ENCODE measurements around the gene RPAIN. TPM values are rescaled to one million over a fixed set of nuclear protein-coding genes. Genes with fewer than 3 reads are reported as not detected.

The RPAIN gene
- total RNA-seq (10 to 100 TPM; 26.5 to 46.7 (median 34.1) TPM), polyA plus RNA-seq (10 to 100 TPM; 28.9 to 45.0 TPM)
- long read RNA-seq, donor 1, transcript RPAIN-203 (7 exons, 1,535 nt): major isoform, 18 of 51 reads
- long read RNA-seq, donor 1, transcript RPAIN-211 (3 exons, 597 nt): minor isoform, 6 of 51 reads
- long read RNA-seq, donor 1, partial matches to known transcripts: 5 of 51 reads
- long read RNA-seq, donor 1, other reads (novel, unspliced or antisense): 4 of 51 reads
- long read RNA-seq, donor 2, transcript RPAIN-205 (4 exons, 1,057 nt): minor isoform, 14 of 48 reads
- long read RNA-seq, donor 2, transcript RPAIN-203 (7 exons, 1,535 nt): major isoform, 15 of 48 reads
- long read RNA-seq, donor 2, transcript RPAIN-201 (5 exons, 815 nt): minor isoform, 5 of 48 reads
- long read RNA-seq, donor 2, transcript RPAIN-209 (6 exons, 1,423 nt): minor isoform, 6 of 48 reads
- long read RNA-seq, donor 2, partial matches to known transcripts: 0 of 48 reads
- long read RNA-seq, donor 2, other reads (novel, unspliced or antisense): 0 of 48 reads
- long read RNA-seq, donor 3, transcript RPAIN-205 (4 exons, 1,057 nt): minor isoform, 8 of 69 reads
- long read RNA-seq, donor 3, transcript RPAIN-201 (5 exons, 815 nt): minor isoform, 5 of 69 reads
- long read RNA-seq, donor 3, transcript RPAIN-203 (7 exons, 1,535 nt): major isoform, 10 of 69 reads
- long read RNA-seq, donor 3, partial matches to known transcripts: 0 of 69 reads
- long read RNA-seq, donor 3, other reads (novel, unspliced or antisense): 39 of 69 reads

DNA sequence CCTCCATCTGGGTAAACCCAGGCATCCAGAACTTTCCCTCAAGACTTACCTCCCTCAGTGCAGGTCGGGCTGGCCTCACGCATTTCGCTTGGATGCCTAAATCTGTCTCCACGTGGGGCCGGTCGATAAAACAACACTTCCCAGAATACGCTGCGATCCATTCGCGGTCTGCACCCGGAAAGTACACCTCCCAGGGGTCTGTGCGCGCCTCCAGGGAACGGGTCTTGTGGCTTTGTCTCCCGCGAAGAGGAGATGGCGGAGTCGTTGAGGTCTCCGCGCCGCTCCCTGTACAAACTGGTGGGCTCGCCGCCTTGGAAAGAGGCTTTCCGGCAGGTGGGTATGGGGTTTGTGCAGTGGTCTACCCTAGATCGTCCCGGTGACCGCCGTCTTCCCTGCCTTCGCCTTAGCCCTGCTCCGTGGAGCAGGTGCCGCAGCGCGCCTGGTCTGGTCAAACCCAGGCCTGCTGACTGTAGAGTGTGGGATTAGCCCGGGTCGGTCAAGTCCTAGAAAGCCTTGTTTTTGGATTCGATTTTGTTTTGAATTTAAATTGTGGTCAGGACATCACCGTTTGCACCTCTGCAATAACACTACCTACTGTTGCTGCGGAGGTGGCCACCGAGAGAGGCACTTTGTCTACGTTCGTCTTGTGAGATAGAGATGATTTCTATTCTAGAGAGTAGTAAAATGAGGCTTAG, at the start of gene RPAIN:
TSS of gene RPAIN (plus strand) at position 224 of the 695 bp plus-strand sequence. CDS start at position 253, 29 bp downstream.
- Histone ChIP-seq H3K27me3 (no peaks in the 10 kb centered on the region), H3K27ac (peak within 1 kb of the TSS; percentile 11 to 81), H3K9me3 (no peaks in the 10 kb centered on the region), H3K4me3 (peak within 1 kb of the TSS; percentile 43), H3K4me1 (ENCODE audit: insufficient read depth) (peaks cover 6% of the 10 kb centered on the region), H3K36me3 (no peaks in the 10 kb centered on the region)
- intact Hi-C loops (cut with DNase I): no loop called here
- peak; percentile 82 to 89 (median 85) for DNase-seq
- TF ChIP-seq POLR2A (IDR thresholded peaks at IDR 0.05): peak; percentile 66
- TF ChIP-seq CTCF (IDR thresholded peaks at IDR 0.05): no peak
- TF ChIP-seq EP300 (IDR thresholded peaks at IDR 0.05): no peak
- 0% methylated on average over 34 to 41 of the region's 41 CpGs for WGBS, 3 donors

DNA sequence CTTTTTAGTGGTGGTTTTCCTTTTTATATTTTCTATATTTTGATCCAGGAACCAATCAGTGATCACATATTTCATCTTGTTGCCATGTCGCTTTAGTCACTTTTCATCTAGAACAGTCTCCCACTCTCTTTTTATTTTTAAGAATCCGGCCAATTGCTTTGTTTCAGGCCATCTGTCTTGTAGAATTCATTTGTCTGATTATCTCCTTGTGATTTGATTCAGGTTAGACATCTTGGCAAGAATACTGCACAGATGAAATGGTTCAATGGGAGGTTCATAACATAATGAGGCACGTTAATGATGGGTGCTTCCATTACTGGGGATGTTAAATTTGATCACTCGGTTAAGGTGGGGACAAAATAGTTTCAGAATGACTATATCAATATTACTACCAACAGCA, 49.6 kb upstream of the RPAIN start:
- Histone ChIP-seq H3K36me3 (no peaks in the 10 kb centered on the region), H3K27me3 (no peaks in the 10 kb centered on the region)
- WGBS, 3 donors: 93 to 95% (median 95%) methylated on average over 4 of the region's 4 CpGs

DNA sequence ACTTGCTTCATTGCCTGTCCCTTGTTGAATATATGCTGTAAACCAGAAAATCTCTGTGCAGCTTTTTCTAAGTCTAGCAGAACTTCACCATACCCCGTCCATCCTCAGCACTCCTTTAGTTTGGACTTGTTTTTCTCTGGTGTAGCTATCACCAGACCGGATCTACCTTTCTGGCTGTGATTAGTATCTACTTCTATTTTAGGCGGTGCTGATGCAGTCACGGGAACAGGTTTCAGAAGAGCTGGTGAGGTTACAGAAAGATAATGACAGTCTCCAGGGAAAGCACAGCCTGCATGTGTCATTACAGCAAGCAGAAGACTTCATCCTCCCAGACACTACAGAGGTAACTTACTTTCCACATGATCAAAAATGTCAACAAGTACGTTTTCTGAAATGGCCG, 46.9 kb upstream of the RPAIN start:
- intact Hi-C loops (cut with DNase I): no loop called here
- no peak for DNase-seq
- TF ChIP-seq POLR2A (IDR thresholded peaks at IDR 0.05) (no peak), CTCF (IDR thresholded peaks at IDR 0.05) (no peak), EP300 (IDR thresholded peaks at IDR 0.05) (no peak)
- H3K9me3 ChIP-seq: no peaks in the 10 kb centered on the region
- no peak overlapping the region for H3K27ac ChIP-seq
- H3K4me1 ChIP-seq (ENCODE audit: insufficient read depth): no peaks in the 10 kb centered on the region
- WGBS, 3 donors: 67 to 79% (median 73%) methylated on average over 6 of the region's 6 CpGs
- no peaks in the 10 kb centered on the region for H3K27me3 ChIP-seq
- no peak overlapping the region for H3K4me3 ChIP-seq
- no peaks in the 10 kb centered on the region for H3K36me3 ChIP-seq

More for the DNA sequence above, 49.6 kb upstream of the RPAIN start:
- no peak overlapping the region for H3K4me3 ChIP-seq
- no peak for TF ChIP-seq CTCF (IDR thresholded peaks at IDR 0.05)
- TF ChIP-seq EP300 (IDR thresholded peaks at IDR 0.05): no peak
- TF ChIP-seq POLR2A (IDR thresholded peaks at IDR 0.05): no peak
- H3K9me3 ChIP-seq: no peaks in the 10 kb centered on the region
- intact Hi-C loops (cut with DNase I): no loop called here
- no peak for DNase-seq
- no peak overlapping the region for H3K27ac ChIP-seq
- H3K4me1 ChIP-seq (ENCODE audit: insufficient read depth): no peaks in the 10 kb centered on the region

DNA sequence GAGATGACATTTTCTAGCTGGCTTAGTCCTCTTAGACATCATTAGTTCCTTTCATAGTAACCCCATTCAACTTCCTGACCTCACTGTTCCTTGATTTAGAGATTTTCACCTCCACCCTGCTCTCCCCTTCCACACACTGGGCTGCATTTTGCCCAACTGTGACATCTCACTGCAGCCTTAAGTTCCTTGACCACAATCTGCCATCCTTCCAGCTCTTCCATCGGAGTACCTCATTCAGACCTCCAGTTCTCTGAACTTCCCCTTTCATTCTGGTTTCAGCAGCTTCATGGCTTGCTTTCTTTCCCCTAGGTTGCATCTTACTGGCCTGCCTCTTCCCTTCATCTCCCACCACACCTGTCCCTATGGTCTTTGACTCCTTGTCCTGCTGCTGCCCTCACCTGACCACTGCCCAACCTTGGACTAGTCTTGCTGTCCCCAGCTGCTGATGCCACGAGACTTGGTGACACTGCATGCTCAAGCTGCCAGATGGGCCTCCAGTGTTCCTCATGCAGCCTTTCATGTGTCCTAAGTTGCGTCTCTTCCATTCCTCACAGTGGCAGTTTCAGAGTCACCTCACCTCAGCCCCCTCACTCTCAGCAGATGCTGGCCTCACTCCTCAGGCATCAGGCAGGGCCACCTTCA, 41.3 kb upstream of the RPAIN start:
- 91 to 96% (median 93%) methylated on average over 3 of the region's 3 CpGs for WGBS, 3 donors
- Histone ChIP-seq H3K27me3 (no peaks in the 10 kb centered on the region), H3K27ac (no peak overlapping the region), H3K4me1 (ENCODE audit: insufficient read depth) (no peaks in the 10 kb centered on the region), H3K4me3 (no peak overlapping the region), H3K36me3 (no peaks in the 10 kb centered on the region), H3K9me3 (no peaks in the 10 kb centered on the region)
- intact Hi-C loops (cut with DNase I): no loop called here
- no peak for DNase-seq
- TF ChIP-seq POLR2A (IDR thresholded peaks at IDR 0.05) (no peak), EP300 (IDR thresholded peaks at IDR 0.05) (no peak), CTCF (IDR thresholded peaks at IDR 0.05) (no peak)

Data from ovary (tissue), 10 donors.